ENCODE measurements around the gene DGKI. TPM values are rescaled to one million over a fixed set of nuclear protein-coding genes. Genes with fewer than 3 reads are reported as not detected.

Gene DGKI
- total RNA-seq, 1 donor from 2014 or later, result 3.1 TPM

DNA sequence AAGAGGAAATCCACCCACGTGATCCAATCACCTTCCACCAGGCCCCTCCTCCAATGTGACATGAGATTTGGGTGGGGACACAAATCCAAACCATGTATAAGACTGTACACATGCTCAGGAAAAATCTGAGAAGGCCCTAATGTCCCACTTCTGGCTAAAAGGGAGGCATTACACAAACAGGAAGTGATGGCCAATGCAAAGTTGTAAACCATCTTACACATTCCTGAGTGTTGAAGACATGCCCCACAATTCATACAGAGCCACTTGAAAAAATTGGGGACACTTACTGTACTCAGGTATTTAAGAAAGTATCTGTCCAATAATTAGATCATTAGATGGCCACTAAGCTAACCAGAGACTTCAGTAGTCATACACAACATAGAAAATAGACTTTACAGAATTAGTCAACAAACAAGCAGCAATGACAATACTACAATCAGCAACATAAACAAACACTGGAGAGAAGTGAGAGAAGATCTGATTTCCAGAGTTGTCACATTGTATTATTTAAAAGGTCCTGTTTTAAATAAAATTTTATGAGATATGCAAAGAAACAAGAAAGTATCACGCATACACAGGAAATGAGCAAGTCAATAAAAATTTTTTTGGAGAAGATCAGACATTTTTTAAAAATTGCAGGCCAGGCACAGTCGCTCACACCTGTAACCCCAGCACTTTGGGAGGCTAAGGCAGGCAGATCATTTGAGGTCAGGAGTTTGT lies 143.3 kb downstream of the DGKI start:
- Mint-ChIP-seq H3K27ac (ENCODE audit: unreplicated experiment) (no peak overlapping the region), H3K9me3 (ENCODE audit: unreplicated experiment) (peaks cover 11% of the 10 kb centered on the region), H3K36me3 (ENCODE audit: unreplicated experiment) (peaks cover 8% of the 10 kb centered on the region), H3K4me3 (ENCODE audit: unreplicated experiment) (no peak overlapping the region), H3K4me1 (ENCODE audit: unreplicated experiment) (no peaks in the 10 kb centered on the region), H3K27me3 (ENCODE audit: unreplicated experiment) (no peaks in the 10 kb centered on the region)
- no peak for DNase-seq (ENCODE audit: extremely low spot score, unreplicated experiment)
- TF ChIP-seq, protein P1, sequence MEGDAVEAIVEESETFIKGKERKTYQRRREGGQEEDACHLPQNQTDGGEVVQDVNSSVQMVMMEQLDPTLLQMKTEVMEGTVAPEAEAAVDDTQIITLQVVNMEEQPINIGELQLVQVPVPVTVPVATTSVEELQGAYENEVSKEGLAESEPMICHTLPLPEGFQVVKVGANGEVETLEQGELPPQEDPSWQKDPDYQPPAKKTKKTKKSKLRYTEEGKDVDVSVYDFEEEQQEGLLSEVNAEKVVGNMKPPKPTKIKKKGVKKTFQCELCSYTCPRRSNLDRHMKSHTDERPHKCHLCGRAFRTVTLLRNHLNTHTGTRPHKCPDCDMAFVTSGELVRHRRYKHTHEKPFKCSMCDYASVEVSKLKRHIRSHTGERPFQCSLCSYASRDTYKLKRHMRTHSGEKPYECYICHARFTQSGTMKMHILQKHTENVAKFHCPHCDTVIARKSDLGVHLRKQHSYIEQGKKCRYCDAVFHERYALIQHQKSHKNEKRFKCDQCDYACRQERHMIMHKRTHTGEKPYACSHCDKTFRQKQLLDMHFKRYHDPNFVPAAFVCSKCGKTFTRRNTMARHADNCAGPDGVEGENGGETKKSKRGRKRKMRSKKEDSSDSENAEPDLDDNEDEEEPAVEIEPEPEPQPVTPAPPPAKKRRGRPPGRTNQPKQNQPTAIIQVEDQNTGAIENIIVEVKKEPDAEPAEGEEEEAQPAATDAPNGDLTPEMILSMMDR (IDR thresholded peaks at IDR 0.05), result no peak

DNA sequence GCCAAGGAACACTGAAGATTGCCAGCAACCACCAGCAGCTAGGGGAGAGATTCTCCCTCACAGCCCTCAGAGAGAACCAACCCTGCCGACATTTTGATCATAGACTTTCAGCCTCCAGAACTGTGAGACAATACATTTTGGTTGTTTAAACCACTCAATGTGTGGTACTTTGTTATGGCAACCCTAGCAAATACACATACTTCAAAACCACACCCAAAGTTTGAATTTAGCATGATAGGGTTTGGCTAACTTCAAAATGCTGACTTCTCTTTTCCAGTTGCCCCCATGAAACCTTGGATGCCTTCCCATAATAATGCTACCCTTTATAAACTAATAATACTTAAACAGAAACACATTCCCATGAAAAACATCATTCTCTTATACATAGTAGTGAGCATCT lies 149.8 kb downstream of the DGKI start:
- no peak for DNase-seq (ENCODE audit: extremely low spot score, unreplicated experiment)
- TF ChIP-seq, protein P1 (IDR thresholded peaks at IDR 0.05), result no peak
- Mint-ChIP-seq H3K4me3 (ENCODE audit: unreplicated experiment) (no peak overlapping the region), H3K27ac (ENCODE audit: unreplicated experiment) (peak overlapping the region; percentile 10), H3K36me3 (ENCODE audit: unreplicated experiment) (peaks cover 3% of the 10 kb centered on the region), H3K4me1 (ENCODE audit: unreplicated experiment) (peaks cover 21% of the 10 kb centered on the region), H3K9me3 (ENCODE audit: unreplicated experiment) (no peaks in the 10 kb centered on the region), H3K27me3 (ENCODE audit: unreplicated experiment) (no peaks in the 10 kb centered on the region)

GRCh38 chr7:137696376-137696775 lies 150.4 kb downstream of the DGKI start:
- Mint-ChIP-seq H3K4me3 (ENCODE audit: unreplicated experiment) (no peak overlapping the region), H3K4me1 (ENCODE audit: unreplicated experiment) (peaks cover 21% of the 10 kb centered on the region), H3K36me3 (ENCODE audit: unreplicated experiment) (peaks cover 3% of the 10 kb centered on the region), H3K27me3 (ENCODE audit: unreplicated experiment) (no peaks in the 10 kb centered on the region), H3K27ac (ENCODE audit: unreplicated experiment) (no peak overlapping the region), H3K9me3 (ENCODE audit: unreplicated experiment) (no peaks in the 10 kb centered on the region)
- DNase-seq (ENCODE audit: extremely low spot score, unreplicated experiment), result no peak
- TF ChIP-seq, protein P1 (IDR thresholded peaks at IDR 0.05), result no peak

- peaks cover 23% of the 10 kb centered on the region for H3K4me1 Mint-ChIP-seq (ENCODE audit: unreplicated experiment)
- H3K27ac Mint-ChIP-seq (ENCODE audit: unreplicated experiment), result no peak overlapping the region
Measured at GRCh38 chr7:137695942-137696341, 150.8 kb downstream of the DGKI start.

DNA sequence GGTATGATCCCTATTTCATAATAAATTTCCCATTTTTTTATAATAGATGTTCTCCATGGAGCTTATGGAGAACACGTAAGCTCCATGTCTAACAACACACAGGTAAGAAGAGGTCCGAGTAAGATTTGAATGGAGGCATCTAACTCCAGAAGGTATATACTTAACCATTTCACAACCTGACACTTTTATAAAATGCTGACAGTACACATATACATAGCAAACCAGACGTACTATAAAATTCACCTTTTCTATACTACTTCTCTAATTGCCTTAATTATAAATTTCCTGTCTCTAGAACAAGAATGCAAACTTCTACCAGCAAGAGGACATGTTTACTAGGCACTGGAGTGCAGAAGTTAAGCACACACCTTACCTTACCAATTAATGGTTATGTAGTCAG lies 151.3 kb downstream of the DGKI start:
- no peak for DNase-seq (ENCODE audit: extremely low spot score, unreplicated experiment)
- TF ChIP-seq, protein P1 (IDR thresholded peaks at IDR 0.05), result no peak
- Mint-ChIP-seq H3K9me3 (ENCODE audit: unreplicated experiment) (no peaks in the 10 kb centered on the region), H3K4me1 (ENCODE audit: unreplicated experiment) (peaks cover 23% of the 10 kb centered on the region), H3K36me3 (ENCODE audit: unreplicated experiment) (peaks cover 2% of the 10 kb centered on the region), H3K27ac (ENCODE audit: unreplicated experiment) (no peak overlapping the region), H3K4me3 (ENCODE audit: unreplicated experiment) (no peak overlapping the region), H3K27me3 (ENCODE audit: unreplicated experiment) (no peaks in the 10 kb centered on the region)

More at GRCh38 chr7:137695942-137696341, 150.8 kb downstream of the DGKI start:
- Mint-ChIP-seq H3K4me3 (ENCODE audit: unreplicated experiment) (no peak overlapping the region), H3K36me3 (ENCODE audit: unreplicated experiment) (peaks cover 3% of the 10 kb centered on the region), H3K27me3 (ENCODE audit: unreplicated experiment) (no peaks in the 10 kb centered on the region), H3K9me3 (ENCODE audit: unreplicated experiment) (no peaks in the 10 kb centered on the region)
- DNase-seq (ENCODE audit: extremely low spot score, unreplicated experiment), result no peak
- TF ChIP-seq, protein P1 (IDR thresholded peaks at IDR 0.05), result no peak

Measured in osteocyte (in vitro differentiated cells).